Tibial nerve (tissue), 3 donors: Measurements from ENCODE around the gene AHNAK.

Source experiments
- CTCF ChIP-seq, 5 experiments: fragments of 200-600 bp in 3 of 5; fragments of 450-650 bp in 2 of 5; sonication (generic) in 3 of 5; IDR thresholded peaks; one replicate each; pipeline ENCODE4 v1.5.1; 2016 to 2019; ENCODE audit warnings: antibody characterized with exemption in 5 of 5, mild to moderate bottlenecking in 3 of 5, moderate library complexity in 2 of 5
- POLR2A ChIP-seq, 2 donors: fragments of 450-650 bp; IDR thresholded peaks; one replicate each; pipeline ENCODE4 v1.6.1; 2017; ENCODE audit warnings: antibody characterized with exemption in 2 of 2, mild to moderate bottlenecking in 2 of 2, moderate library complexity in 2 of 2

GRCh38 chr11:62446091-62446490, 100.5 kb downstream of the AHNAK start:
- no peak for TF ChIP-seq CTCF (IDR thresholded peaks at IDR 0.05)
- no peak for TF ChIP-seq POLR2A (IDR thresholded peaks at IDR 0.05)
